ENCODE measurements around the gene CLCN1.

The CLCN1 gene

GRCh38 chr7:143329471-143330170, 13.7 kb downstream of the CLCN1 start:
- in situ Hi-C loops (cut with HindIII; ENCODE audit: low sequenced_read_pairs): no loop called here

DNA sequence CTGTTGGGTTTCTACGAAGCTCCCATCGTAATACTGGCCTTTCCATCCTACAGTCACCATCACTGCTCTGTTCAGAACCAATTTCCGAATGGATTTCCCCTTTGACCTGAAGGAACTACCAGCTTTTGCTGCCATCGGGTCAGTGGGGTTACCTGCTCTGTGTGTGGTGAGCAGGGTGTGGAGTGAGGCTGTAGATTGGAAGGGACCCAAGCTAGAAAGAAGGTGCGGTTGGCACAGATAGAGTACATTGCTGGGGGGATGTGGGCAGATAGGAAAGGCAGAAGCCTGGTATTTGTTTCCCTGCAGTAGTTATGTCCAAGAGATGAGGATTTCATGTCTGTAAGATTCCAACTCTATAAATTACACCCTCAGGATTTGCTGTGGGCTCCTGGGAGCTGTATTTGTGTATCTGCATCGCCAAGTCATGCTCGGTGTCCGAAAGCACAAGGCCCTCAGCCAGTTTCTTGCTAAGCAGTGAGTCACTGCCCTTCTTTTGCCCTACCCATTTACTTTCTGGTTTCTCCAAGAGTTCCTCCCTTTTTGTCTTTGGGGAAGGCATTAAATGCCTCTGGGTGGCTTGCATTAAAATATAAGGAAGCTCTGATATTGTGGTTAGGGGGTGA, 15.4 kb downstream of the CLCN1 start:
- in situ Hi-C loops (cut with HindIII; ENCODE audit: low sequenced_read_pairs): no loop called here

- in situ Hi-C loops (cut with HindIII; ENCODE audit: low sequenced_read_pairs): no loop called here
These were observed 18.3 kb downstream of the CLCN1 start for GRCh38 chr7:143334244-143334643.

DNA sequence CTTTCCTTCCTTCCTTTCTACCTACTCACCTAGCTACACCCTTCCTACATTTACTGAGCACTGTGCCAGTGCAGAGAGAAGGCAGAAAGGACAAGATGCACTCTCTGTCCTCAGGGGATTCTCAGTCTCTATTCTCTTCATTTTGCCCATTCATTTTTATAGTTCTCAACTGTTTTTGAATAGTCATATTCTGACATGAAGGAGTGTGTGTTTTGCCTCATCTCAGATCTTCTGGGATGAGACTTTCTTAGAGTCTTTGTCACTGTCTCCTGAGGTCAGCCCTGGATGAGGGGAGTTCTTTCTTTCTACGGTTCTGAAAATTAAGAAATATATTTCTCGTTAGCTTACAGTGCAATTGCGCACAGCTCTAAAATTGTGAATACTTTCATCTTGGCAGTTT, 21.3 kb downstream of the CLCN1 start:
- in situ Hi-C loops (cut with HindIII; ENCODE audit: low sequenced_read_pairs): no loop called here

- in situ Hi-C loops (cut with HindIII; ENCODE audit: low sequenced_read_pairs): no loop called here
These were observed 25.9 kb downstream of the CLCN1 start for GRCh38 chr7:143341842-143342241.

- in situ Hi-C loops (cut with HindIII; ENCODE audit: low sequenced_read_pairs): no loop called here
These were observed 27.7 kb downstream of the CLCN1 start for GRCh38 chr7:143343596-143343995.

DNA sequence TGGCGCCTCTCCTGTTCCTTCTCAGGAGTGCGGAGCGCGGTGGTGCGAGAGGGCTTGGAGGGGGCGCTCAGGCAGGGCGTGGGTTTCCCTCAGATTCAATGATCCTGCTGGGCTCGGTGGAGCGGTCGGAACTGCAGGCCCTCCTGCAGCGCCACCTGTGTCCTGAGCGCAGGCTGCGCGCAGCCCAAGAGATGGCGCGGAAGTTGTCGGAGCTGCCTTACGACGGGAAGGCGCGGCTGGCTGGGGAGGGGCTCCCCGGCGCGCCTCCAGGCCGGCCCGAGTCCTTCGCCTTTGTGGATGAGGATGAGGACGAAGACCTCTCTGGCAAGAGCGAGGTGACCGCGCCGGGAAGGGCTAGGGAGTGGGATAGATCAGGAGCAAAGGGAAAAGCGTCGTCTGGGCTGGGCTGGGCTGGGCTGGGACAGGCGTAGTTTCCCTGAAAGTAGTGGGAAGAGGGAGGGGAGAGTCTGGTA, 29.6 kb downstream of the CLCN1 start:
- in situ Hi-C loops (cut with HindIII; ENCODE audit: low sequenced_read_pairs): no loop called here

DNA sequence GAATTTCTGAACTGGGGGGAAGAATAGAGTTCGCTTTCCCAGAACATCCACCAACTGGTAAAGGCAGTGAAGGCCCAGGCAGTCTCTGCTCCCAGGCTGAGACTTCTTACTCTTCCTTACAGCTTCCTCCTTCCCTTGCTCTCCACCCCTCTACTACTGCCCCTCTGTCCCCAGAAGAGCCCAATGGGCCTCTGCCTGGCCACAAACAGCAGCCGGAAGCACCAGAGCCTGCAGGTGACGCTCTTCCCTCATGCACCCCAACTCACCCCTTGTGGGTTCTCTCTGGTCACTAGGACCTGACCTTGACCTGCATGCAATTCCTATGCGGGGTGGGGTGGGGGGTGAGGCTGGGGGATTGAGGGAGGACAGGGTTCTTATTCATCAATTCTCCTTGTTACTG, 30.1 kb downstream of the CLCN1 start:
- in situ Hi-C loops (cut with HindIII; ENCODE audit: low sequenced_read_pairs): no loop called here

DNA sequence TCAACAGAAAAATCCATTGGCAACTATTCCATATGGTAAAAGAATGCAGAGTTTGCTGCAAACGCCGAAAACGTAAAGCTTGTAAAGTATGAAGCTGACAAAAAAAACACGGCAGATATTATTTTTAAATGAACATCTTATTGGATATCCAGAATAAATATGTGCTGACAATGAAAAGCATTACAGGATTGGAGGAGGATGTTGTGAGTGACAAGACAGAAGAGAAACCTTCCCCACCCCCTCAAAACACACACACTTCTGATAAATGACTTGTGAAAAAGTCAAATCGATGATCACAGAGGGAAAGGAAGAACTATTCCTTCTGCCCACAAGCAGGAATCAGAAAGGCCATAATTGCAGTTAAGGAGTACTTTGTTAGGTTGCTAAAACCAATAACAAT, 32.0 kb downstream of the CLCN1 start:
- in situ Hi-C loops (cut with HindIII; ENCODE audit: low sequenced_read_pairs): no loop called here

- in situ Hi-C loops (cut with HindIII; ENCODE audit: low sequenced_read_pairs): no loop called here
These were observed 35.1 kb downstream of the CLCN1 start for GRCh38 chr7:143351060-143351459.

GRCh38 chr7:143351574-143351973, 35.7 kb downstream of the CLCN1 start:
- in situ Hi-C loops (cut with HindIII; ENCODE audit: low sequenced_read_pairs): no loop called here

GRCh38 chr7:143352531-143353002, 36.7 kb downstream of the CLCN1 start:
- in situ Hi-C loops (cut with HindIII; ENCODE audit: low sequenced_read_pairs): no loop called here

DNA sequence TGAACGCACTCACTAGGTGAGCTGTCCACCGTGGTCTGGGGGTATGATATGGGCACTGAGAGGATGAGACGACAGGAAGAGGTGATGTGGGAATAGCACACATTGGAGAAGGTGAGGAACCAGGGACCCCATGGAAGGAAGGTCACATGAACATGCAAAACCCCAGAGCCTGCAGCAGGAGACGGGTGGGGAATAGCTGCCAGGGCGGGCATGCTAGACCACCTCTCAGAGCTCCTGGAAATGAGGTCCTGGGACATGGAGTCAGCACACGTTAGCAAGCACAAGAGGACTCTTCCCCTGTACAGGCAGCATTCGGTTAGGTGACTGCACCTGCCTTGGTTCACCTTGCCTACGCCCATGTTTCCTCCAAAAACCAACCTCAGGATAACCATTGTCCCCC, 38.5 kb downstream of the CLCN1 start:
- in situ Hi-C loops (cut with HindIII; ENCODE audit: low sequenced_read_pairs): no loop called here

DNA sequence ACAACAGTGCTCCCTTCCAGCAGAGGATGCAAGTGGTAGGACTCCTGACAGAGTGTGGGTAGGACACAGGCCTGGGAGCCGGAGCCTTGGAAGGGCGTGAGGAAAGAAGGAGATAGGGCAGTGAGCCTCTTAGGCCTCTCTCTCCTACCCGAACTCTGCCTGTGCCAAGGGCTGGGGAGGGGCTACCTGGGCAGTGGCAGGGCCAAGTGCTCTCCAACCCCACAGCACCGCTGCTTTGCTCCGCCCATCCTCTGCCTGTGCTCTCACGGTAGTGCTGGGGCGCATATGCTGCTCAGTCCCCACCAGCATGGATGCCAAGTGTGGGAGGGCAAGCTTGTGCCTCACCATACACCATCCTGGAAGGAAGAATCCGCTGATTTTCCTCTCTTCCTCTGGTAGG, 39.1 kb downstream of the CLCN1 start:
- in situ Hi-C loops (cut with HindIII; ENCODE audit: low sequenced_read_pairs): no loop called here

DNA sequence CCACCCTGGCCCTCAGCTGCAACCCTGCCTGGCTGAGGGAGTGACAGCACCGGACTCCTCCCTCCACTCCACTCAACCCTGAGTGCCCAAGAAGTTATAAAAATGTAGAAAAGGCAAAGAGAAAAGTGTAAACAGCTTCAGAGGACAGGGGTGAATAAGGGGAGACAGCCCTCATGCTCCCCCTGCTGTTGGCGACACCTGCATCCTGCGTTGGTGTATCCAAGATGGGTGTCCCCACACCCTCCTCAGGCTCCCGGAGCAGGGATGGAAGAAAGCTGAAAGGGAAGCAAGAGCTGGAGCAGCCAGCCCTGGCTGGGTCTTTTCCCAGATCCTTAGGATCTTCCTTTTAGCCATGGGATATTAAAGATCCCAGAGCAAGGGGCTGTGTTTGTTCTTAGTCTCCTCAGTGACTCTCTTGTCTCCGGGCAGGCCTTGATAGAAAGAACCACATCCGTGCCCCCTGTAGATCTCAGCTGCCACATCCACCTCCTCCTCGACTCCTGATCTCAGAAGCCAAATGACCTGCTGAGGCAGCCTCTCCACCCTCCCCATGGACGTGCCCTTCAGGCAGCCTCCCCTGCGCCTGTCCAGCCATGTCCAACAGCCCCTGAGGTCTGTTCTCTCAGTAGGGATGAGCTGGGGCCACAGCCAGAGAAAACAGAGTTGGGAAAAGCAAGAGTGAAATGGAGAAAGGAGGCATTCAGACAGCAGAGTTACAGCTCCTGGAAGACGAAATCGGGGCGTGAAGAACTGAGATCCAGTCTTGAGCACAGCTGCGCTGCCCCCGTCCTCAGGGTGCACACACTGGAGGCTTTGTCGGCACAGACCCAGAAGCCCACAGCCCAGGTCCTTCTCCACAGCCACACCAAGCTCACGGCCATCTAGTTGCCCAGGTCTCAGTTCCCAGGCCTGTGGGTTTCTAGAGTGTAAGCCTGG, 39.8 kb downstream of the CLCN1 start:
- in situ Hi-C loops (cut with HindIII; ENCODE audit: low sequenced_read_pairs): no loop called here

DNA sequence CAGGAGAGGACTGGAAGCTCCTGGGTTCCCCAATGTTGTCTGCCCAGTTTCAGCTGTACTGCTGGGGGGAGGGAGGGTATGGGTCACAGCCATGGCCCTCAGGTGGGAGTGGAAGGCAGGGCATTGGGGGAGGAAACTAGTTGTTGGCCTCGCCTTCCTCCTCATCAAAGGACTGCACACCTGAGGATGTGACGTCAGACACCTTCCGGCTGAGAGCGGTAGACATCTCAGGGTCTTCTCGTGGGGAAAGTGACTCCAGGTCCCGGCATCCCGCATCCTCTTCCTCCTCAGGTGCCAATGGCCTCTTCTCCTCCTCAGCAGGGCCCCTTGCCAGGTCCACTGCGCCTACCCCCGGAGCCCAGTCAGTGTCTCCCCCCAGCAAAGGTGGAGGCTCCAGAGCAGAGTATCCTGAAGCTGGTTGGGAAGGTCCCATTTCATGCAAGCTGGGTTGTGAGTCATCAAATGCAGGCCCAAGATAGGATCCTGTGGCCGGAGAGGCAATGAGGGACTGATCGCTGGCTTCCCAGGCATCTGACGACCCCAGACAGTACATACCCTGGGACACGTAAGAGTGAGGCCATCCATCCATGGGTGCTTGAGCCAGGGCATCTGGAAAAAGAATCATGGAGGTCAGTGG, 40.6 kb downstream of the CLCN1 start:
- in situ Hi-C loops (cut with HindIII; ENCODE audit: low sequenced_read_pairs): no loop called here

GRCh38 chr7:143358626-143359025, 42.7 kb downstream of the CLCN1 start:
- in situ Hi-C loops (cut with HindIII; ENCODE audit: low sequenced_read_pairs): no loop called here

DNA sequence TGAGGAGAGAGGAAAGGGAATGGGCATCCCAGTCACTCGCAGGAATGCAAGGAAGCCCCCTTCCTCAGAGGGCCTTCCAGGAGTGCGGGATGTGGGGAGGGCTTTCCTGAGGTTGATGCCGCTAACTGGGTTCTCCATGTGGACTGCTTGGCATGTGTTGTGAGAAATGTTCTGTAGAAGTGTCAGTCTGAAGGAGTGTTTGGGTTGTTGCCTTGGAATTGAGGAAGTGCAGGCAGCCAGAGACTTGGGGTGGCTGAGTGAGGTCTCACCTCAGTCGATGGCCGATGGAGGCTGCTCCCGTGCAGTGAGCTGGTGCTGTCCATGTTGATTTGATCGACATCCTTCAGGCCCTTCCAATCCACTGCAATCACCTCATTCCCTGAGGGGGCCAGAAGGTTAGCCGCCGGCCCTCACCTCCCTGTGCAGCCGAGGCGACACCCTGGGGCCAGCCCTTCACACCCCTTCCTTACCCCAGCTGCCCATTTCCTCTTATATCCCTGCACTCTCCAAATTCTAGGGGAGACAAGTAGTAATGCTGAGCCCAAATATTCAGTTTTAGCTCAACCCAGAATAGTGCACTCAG, 44.0 kb downstream of the CLCN1 start:
- in situ Hi-C loops (cut with HindIII; ENCODE audit: low sequenced_read_pairs): no loop called here

DNA sequence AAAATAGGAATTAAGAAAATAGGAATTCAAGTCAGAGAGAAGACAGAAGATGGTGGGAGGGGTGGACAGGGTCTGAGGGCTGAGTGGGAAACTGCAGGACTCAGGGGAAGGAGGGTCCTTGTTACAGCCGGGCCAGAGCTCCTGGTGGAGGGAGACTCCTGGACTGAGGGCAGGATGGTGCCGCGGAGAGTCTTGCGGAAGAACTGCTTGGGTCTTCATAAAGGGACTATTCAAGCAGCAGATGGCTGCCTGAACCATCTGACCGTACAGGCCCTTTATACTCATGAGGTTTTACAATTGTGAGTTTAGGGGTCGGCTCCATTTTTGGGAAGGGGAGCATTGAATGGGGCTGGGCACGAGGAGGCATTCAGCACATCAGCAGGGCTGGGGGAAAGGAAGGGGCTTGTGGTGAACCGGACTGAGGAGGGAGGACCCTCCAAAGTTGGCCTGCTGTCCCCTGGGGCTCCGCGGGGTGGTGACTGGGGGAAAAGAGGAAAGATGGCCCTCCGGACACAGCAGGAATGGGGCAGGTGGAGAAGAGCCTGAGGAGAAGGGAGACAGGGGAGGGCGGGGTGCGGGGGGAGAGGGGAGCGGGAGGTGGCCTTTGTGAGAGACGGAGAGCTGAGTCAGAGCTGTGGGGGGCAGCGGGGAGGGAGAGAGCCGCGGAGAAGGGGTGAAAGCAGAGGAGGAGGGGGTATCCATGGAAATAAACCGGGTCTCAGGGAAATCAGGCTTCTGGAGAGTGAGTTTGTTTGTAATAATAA, 45.1 kb downstream of the CLCN1 start:
- in situ Hi-C loops (cut with HindIII; ENCODE audit: low sequenced_read_pairs): no loop called here

DNA sequence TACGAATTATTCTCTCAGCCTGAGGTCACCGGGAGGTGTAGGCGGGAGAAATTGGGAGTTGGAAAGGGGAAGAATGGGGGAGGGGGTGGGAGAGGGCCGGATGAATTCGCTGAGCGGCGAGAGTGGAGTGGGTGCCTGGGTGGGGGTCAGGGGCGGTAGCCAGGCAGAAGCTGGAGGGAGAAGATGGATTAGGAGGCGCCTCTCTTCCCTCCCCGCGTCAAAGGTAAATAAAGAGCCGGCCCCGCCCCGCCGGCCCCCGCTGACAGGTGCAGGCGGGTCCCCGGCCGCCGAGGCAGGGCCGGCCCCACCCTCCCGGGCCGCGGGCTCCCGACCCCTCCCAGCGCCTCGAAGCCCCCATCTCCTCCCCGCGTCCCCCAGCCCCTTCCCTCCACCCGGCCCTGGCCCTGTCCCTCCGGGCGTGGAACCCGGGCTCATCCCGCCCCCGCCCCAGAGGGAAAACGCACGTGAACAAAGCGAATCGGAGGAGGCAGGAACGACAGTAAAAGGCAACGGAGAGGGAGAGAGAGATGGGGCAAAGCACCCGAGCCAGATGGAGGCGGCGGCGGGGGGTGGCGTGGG, 45.7 kb downstream of the CLCN1 start:
- in situ Hi-C loops (cut with HindIII; ENCODE audit: low sequenced_read_pairs): no loop called here

Measured in DLD1 (cell line).